Effector memory CD8-positive, alpha-beta T cell (primary cell): Measurements from ENCODE around the gene FUOM.
A peak's percentile ranks its signal among the peaks of the same experiment; 100 is the strongest.
"Not testable (repeated sequence)": the region's sequence is repeated elsewhere in the genome, so short reads cannot be mapped to it uniquely, and the experiment has no call there.

Source experiments
- ATAC-seq: fragments of 150-1000 bp; cut with Tn5 transposase; replicated peaks from 2 replicates; pipeline ENCODE4 v1.10.0; 2021; ENCODE audit warnings: mild to moderate bottlenecking, moderate library complexity
- DNase-seq, 3 experiments: peaks; one replicate each; pipeline ENCODE4 v3.0.0; 2021
- H3K27ac Mint-ChIP-seq, 2 donors: one replicate each; pipeline ENCODE4 v1.8.0; 2022; ENCODE audit warnings: mild to moderate bottlenecking in 2 of 2, mixed read lengths in 2 of 2, moderate library complexity in 2 of 2
- H3K27me3 Mint-ChIP-seq, 2 donors: one replicate each; pipeline ENCODE4 v1.8.0; 2022; ENCODE audit warnings: mixed read lengths in 2 of 2
- H3K36me3 Mint-ChIP-seq: one replicate; pipeline ENCODE4 v1.8.0; 2022; ENCODE audit warnings: mild to moderate bottlenecking, moderate library complexity, mixed read lengths; ENCODE audit not compliant: insufficient read depth
- H3K4me1 Mint-ChIP-seq, 2 donors: one replicate each; pipeline ENCODE4 v1.8.0; 2022; ENCODE audit warnings: low read depth in 2 of 2, mixed read lengths in 2 of 2
- H3K4me3 Mint-ChIP-seq, 2 donors: one replicate each; pipeline ENCODE4 v1.8.0; 2022; ENCODE audit warnings: mild to moderate bottlenecking in 2 of 2, mixed read lengths in 2 of 2, moderate library complexity in 2 of 2
- H3K9me3 Mint-ChIP-seq, 2 donors: one replicate each; pipeline ENCODE4 v1.8.0; 2022; ENCODE audit warnings: mixed read lengths in 2 of 2

FUOM gene

DNA sequence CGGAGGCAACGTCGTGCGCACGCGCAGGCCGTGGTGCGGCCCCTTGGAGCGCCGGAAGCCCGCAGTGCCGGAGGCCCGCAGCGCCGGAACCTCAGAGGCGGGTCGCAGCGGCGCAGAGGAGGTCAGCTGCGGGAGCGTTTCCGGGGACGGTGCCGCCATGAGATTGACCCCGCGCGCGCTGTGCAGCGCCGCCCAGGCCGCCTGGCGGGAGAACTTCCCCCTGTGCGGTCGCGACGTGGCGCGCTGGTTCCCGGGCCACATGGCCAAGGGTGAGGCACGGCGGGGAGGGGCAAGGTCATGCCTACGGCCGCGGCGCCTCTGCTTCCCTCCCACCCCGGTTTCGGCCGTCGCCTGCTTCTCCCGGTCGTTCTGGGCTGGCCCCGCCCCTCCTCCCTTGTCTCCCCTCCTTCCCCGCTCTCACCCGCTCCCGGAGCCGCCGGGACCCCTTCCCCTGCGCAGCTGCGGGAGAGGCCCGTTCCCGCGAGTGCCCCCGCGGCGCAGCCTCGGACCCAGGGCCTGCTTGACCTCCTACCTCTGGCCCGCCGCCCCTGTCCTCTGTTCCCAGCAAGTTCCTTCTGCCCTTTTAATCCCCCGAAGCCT lies 36.3 kb upstream of the FUOM start, which contains the start of gene MTG1:
Gene MTG1 (plus strand): TSS at position 94 of the 600 bp plus-strand sequence. CDS start 64 bp downstream, at position 158.
- peaks cover 47% of the 10 kb centered on the region for H3K36me3 Mint-ChIP-seq
- ATAC-seq = peak; percentile 63
- peak; percentile 86 to 90 (median 88) for DNase-seq
- H3K9me3 Mint-ChIP-seq = no peaks in the 10 kb centered on the region
- peaks cover 34 to 39% of the 10 kb centered on the region in 2 donors for H3K4me1 Mint-ChIP-seq
- no peaks in the 10 kb centered on the region for H3K27me3 Mint-ChIP-seq
- H3K27ac Mint-ChIP-seq = peak within 1 kb of the TSS; percentile 66 to 81
- peak within 1 kb of the TSS; percentile 89 to 92 for H3K4me3 Mint-ChIP-seq

DNA sequence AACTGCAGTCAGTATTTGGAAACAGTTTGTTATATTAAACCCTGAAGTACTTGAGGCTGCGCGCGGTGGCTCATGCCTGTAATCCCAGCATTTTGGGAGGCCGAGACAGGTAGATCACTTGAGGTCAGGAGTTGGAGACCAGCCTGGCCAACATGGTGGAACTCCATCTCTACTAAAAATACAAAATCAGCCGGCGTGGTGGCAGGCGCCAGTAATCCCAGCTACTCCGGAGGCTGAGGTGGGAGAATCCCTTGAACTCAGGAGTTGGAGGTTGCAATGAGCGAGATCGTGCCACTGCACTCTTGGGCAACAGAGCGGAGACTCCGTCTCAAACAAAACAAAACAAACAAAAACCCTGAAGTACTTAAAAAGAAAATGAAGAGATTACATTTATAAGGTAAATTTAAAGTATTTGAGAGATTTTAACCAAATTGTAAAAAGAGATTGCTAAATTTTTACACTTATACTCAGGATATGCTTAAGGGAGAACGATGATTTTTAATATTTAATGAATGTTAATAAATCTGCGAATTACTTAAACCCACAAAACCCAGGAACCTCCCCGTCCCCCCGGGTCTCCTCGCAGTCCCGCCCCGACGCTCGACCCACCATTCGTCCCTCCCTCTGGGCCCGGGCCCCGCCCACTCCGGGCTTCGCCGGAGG lies 35.7 kb upstream of the FUOM start:
- no peaks in the 10 kb centered on the region for H3K27me3 Mint-ChIP-seq
- H3K9me3 Mint-ChIP-seq = no peaks in the 10 kb centered on the region
- peaks cover 42% of the 10 kb centered on the region for H3K36me3 Mint-ChIP-seq
- H3K4me1 Mint-ChIP-seq = peaks cover 39 to 46% of the 10 kb centered on the region in 2 donors
- peak overlapping the region in 1 of 2 donors; percentile 81 for H3K27ac Mint-ChIP-seq
- ATAC-seq (no peak), DNase-seq (no peak)
- peak overlapping the region; percentile 89 to 92 for H3K4me3 Mint-ChIP-seq

DNA sequence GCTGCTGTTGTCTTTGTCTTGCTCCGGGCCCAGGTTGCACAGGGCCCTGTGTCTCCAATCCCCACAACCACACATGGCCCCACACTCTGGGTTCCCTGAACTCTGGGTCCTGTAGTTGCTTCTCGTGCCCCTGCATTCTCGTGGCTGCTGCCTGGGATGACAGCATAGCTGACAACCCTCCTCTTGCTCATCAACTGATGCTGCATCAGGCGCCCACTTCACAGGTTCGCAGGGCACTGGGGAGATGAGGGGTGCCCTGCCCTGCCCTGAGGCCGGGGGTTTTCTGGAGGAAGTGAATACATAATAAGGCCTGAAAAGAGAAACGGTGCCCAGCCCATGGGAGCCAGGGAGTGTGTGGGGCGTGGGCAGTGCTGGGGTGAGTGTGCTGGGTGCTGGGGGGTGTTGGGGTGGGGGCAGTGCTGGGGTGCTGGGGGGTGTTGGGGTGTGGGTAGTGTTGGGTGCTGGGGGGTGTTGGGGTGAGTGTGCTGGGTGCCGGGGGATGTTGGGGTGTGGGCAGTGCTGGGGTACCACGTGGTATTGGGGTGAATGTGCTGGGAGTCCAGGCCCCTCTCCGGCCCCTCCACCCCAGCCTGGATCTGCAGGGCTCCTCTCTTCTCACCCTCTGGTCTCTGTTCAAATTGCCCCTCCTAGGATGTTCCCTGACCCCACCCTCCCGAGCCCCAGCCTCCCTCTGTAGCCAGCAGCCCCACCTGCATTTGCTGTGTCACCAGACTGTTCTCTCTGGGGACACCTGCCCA lies 34.1 kb upstream of the FUOM start:
- H3K27me3 Mint-ChIP-seq = no peaks in the 10 kb centered on the region
- H3K9me3 Mint-ChIP-seq = no peaks in the 10 kb centered on the region
- H3K27ac Mint-ChIP-seq = peak overlapping the region; percentile 92 to 94
- DNase-seq (no peak), ATAC-seq (no peak)
- peak overlapping the region; percentile 72 to 90 for H3K4me3 Mint-ChIP-seq
- H3K36me3 Mint-ChIP-seq = peaks cover 29% of the 10 kb centered on the region
- H3K4me1 Mint-ChIP-seq = peaks cover 39 to 48% of the 10 kb centered on the region in 2 donors

DNA sequence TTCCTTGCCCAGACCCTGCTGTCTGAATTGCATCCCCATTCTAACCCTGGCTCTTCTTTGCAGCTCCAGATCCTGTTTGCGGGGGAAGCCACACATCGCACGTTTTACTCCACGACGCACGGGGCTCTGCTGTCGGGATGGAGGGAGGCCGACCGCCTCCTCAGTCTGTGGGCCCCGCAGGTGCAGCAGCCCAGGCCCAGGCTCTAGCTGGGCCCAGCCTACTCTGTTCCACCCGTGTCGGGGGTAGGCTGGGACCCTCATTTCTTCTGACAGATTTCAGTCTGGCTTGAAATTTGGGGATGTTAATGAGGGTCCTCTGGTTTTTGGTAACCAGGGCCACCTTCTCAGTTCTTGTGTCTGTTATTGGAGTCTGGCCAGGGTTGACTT lies 33.4 kb upstream of the FUOM start:
- peak overlapping the region; percentile 72 to 90 for H3K4me3 Mint-ChIP-seq
- peaks cover 26% of the 10 kb centered on the region for H3K36me3 Mint-ChIP-seq
- H3K27me3 Mint-ChIP-seq = no peaks in the 10 kb centered on the region
- H3K4me1 Mint-ChIP-seq = peaks cover 39 to 45% of the 10 kb centered on the region in 2 donors
- H3K27ac Mint-ChIP-seq = peak overlapping the region; percentile 92 to 94
- ATAC-seq = no peak
- DNase-seq = no peak
- no peaks in the 10 kb centered on the region for H3K9me3 Mint-ChIP-seq

DNA sequence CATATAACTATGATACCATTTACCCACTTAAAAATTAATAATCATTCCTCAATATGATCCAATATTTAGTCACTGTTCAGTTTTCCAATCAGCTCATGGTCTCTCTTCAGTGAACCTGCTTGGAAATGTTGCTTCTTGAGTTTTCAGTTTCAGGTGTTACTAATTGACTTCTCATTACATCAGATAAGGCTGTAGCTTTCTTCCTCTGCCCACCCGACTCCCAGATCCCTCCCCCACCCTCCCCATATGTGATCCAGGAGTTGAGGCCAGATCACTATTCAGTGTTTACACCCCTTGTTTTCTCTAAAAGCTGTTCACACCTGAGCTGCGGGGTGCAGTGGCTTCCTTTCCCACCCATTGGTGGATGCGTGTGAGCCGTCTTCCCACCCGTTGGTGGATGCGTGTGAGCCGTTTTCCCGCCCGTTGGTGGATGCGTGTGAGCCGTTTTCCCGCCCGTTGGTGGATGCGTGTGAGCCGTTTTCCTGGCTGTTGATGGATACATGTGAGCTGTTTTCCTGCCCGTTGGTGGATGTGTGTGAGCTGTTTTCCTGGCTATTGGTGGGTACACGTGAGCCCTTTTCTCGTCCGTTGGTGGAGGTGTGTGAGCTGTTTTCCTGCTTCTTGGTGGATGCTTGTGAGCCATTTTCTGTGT lies 32.9 kb upstream of the FUOM start:
- peaks cover 40 to 43% of the 10 kb centered on the region in 2 donors for H3K4me1 Mint-ChIP-seq
- no peaks in the 10 kb centered on the region for H3K9me3 Mint-ChIP-seq
- H3K27me3 Mint-ChIP-seq = no peaks in the 10 kb centered on the region
- no peak for ATAC-seq
- peaks cover 25% of the 10 kb centered on the region for H3K36me3 Mint-ChIP-seq
- no peak for DNase-seq
- peak overlapping the region; percentile 92 to 94 for H3K27ac Mint-ChIP-seq
- peak overlapping the region; percentile 90 to 95 for H3K4me3 Mint-ChIP-seq

DNA sequence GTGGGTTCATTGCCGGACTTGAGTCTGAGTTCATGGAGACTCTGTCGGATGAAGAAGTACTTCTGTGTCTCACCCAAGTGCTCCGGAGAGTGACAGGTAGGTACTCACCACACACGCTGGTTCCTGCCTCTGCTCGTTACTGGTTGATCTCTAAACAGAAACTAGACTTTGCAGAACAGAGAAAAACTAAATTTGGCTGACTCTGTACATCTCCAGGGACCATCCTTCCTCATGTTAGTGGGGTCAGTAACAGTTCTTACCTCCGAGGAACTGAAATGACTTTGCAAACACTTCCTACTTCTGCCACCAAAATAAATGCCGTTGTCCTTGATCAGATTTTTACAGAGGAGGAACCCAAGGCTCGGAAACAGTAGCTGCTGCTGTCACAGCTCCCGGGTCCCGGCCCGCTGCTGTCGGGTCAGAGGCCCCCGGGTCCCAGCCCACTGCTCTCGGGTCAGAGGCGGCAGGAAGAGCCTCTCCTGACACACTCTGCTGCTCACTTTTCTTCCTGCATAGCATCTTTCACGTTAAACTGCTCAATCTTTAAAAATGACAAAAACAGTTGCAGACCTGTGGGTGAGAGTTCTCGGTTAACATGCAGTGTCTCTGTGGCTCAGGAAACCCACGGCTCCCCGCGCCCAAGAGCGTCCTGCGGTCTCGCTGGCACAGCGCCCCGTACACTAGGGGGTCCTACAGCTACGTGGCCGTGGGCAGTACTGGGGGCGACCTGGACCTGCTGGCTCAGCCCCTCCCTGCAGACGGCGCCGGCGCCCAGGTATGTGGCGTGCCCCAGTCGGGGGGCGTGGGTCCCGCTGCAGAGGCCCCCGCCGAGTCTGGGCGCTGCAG lies 31.4 kb upstream of the FUOM start:
- peaks cover 30 to 33% of the 10 kb centered on the region in 2 donors for H3K4me1 Mint-ChIP-seq

DNA sequence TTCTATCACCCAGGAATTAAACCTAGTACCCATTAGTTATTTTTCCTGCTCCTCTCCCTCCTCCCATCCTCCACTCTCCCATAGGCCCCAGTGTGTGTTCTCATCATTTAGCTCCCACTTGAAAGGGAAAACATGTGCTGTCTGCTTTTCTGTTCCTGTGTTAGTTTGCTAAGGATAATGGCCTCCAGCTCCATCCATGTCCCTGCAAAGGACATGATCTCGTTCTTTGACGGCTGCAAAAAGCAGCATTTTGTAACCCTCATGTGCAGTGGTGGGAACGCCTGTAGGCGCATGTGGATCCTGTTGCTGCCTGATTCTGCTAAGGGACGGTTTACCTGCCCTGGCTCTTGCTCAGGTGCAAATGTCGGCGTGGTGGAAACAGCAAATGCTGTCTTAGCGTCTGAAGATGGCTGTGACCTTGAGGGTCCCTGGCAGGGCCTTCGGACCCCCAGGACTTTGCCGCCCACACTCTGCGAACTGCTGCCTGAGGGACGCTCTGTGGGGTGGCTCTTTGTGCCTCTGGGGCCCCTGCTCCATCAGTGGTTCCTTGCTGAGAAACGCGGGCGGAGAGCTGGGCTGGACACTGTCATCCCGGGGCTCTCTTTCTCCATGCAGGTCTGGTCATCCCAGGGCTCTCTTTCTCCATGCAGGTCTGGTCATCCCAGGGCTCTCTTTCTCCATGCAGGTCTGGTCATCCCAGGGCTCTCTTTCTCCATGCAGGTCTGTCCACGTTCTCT lies 30.6 kb upstream of the FUOM start:
- DNase-seq (no peak), ATAC-seq (no peak)
- peaks cover 30 to 33% of the 10 kb centered on the region in 2 donors for H3K4me1 Mint-ChIP-seq
- peaks cover 10% of the 10 kb centered on the region for H3K36me3 Mint-ChIP-seq
- H3K27ac Mint-ChIP-seq = peak overlapping the region; percentile 92 to 94
- peak overlapping the region; percentile 90 to 95 for H3K4me3 Mint-ChIP-seq
- no peaks in the 10 kb centered on the region for H3K27me3 Mint-ChIP-seq
- H3K9me3 Mint-ChIP-seq = no peaks in the 10 kb centered on the region

More for the DNA sequence above, 31.4 kb upstream of the FUOM start:
- DNase-seq (peak; percentile 32 to 46 (median 44)), ATAC-seq (peak; percentile 52)
- H3K27ac Mint-ChIP-seq = peak overlapping the region; percentile 92 to 94
- peak overlapping the region; percentile 90 to 95 for H3K4me3 Mint-ChIP-seq
- no peaks in the 10 kb centered on the region for H3K27me3 Mint-ChIP-seq
- peaks cover 14% of the 10 kb centered on the region for H3K36me3 Mint-ChIP-seq
- H3K9me3 Mint-ChIP-seq = no peaks in the 10 kb centered on the region

DNA sequence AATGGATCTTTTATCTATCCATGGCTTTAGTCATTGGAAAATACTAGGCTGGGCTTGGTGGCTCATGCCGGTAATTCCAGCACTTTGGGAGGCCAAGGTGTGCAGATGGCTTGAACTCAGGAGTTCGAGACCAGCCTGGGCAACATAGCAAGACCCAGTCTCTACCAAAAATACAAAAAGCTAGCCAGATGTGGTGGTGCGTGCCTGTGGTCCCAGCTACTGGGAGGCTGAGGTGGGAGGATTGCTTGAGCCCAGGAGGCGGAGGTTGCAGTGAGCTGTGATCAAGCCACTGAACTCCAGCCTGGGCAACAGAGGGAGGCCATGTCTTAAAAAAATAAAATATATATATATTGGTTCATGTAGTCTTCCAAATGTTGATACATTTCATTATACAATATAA lies 29.1 kb upstream of the FUOM start:
- H3K36me3 Mint-ChIP-seq, H3K27ac Mint-ChIP-seq, H3K9me3 Mint-ChIP-seq, ATAC-seq, DNase-seq, H3K4me3 Mint-ChIP-seq, H3K27me3 Mint-ChIP-seq: not testable (repeated sequence)
- H3K4me1 Mint-ChIP-seq = peaks cover 30 to 33% of the 10 kb centered on the region in 2 donors

DNA sequence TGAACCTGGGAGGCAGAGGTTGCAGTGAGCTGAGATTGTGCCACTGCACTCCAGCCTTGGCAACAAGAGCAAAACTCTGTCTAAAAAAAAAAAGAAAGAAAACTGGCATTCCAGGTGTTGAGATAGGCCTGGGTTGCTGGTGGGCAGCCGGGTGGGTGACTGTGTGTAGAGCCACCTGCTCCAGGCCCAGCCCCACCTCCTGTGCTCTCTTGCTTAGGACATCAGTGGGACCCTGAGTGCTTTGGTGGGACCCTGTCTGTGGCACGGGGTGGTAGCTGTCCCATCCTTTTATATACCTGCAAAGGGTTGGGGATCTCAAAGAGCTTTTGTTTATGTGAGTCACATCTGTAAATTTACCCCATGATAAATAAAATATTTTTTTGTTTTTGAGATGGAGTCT lies 27.4 kb upstream of the FUOM start:
- ATAC-seq (no peak), DNase-seq (no peak)
- peaks cover 7% of the 10 kb centered on the region for H3K36me3 Mint-ChIP-seq
- no peaks in the 10 kb centered on the region for H3K27me3 Mint-ChIP-seq
- no peak overlapping the region for H3K4me3 Mint-ChIP-seq
- H3K4me1 Mint-ChIP-seq = peaks cover 15 to 20% of the 10 kb centered on the region in 2 donors
- no peak overlapping the region for H3K27ac Mint-ChIP-seq
- no peaks in the 10 kb centered on the region for H3K9me3 Mint-ChIP-seq

DNA sequence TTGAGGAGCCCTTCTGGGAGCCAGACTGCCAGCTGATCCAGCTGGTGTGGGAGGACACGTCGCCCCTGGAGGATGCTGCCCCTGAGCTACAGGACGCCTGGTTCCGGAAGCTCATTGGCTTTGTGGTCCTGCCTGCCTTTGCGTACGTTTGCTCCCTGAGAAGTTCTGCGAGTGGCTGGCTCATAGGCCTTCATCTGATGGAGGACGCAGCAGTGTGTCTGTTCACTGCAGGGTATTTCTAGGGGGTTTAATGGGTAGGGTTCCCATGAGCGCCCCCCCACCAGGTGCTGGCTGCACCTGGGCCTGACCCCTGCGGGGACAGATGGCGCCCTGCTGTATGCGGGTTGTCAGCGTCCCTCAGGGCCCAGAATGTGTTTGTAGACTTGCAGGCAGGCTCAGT lies 26.3 kb upstream of the FUOM start:
- no peak for DNase-seq
- Mint-ChIP-seq H3K4me3 (no peak overlapping the region), H3K36me3 (peaks cover 3% of the 10 kb centered on the region), H3K27ac (no peak overlapping the region), H3K27me3 (no peaks in the 10 kb centered on the region), H3K4me1 (peaks cover 14 to 16% of the 10 kb centered on the region in 2 donors), H3K9me3 (no peaks in the 10 kb centered on the region)
- no peak for ATAC-seq

DNA sequence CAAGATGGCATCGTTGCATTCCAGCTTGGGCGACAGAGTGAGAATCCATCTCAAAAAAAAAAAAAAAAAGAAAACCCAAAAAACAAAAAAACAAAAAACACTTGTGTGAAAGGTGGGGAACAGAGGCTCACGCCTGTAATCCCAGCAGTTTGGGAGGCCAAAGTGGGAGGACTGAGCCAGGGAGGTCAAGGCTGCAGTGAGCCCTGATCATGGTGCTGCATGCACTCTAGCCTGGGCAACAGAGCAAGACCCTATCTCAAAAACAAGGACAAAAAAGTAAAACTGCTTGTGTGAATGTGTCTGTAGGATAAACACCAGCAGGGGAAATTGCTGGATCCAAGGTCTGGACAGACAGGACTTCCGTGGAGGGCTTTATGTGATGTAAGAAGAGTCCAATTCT lies 25.7 kb upstream of the FUOM start:
- peaks cover 9 to 11% of the 10 kb centered on the region in 2 donors for H3K4me1 Mint-ChIP-seq
- H3K4me3 Mint-ChIP-seq = no peak overlapping the region
- no peaks in the 10 kb centered on the region for H3K9me3 Mint-ChIP-seq
- H3K36me3 Mint-ChIP-seq = peaks cover 3% of the 10 kb centered on the region
- no peak overlapping the region for H3K27ac Mint-ChIP-seq
- no peaks in the 10 kb centered on the region for H3K27me3 Mint-ChIP-seq
- DNase-seq (no peak), ATAC-seq (no peak)

DNA sequence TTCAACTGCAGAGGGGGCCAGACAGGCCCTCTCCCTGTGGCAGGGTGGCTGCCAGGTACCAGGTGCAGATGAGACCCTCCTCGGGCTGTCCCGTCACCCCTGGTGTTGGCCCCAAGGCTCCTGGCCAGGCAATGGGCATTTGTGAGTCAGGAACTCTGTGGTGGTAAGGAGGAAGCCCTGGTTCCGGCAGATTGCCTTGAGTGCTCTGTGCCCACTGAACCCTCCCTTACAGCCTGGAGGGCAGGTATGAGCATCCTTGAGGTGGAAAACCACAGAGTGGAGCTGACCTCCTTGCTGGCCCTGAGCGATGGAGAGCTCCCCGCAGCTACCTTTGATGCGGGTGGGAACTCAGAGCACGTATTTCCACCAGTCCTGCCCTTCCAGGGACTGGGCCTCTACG lies 23.2 kb upstream of the FUOM start:
- ATAC-seq = no peak
- no peaks in the 10 kb centered on the region for H3K9me3 Mint-ChIP-seq
- no peak for DNase-seq
- H3K36me3 Mint-ChIP-seq = peaks cover 9% of the 10 kb centered on the region
- no peaks in the 10 kb centered on the region for H3K27me3 Mint-ChIP-seq
- peaks cover 7 to 8% of the 10 kb centered on the region in 2 donors for H3K4me1 Mint-ChIP-seq
- H3K27ac Mint-ChIP-seq = no peak overlapping the region
- peak overlapping the region in 1 of 2 donors; percentile 51 for H3K4me3 Mint-ChIP-seq
